Mucosa of descending colon (tissue), 3 donors: Measurements from ENCODE around the gene SVOP. TPM values are rescaled to one million over a fixed set of nuclear protein-coding genes. Genes with fewer than 3 reads are reported as not detected.
A peak's percentile ranks its signal among the peaks of the same experiment; 100 is the strongest.

ENCODE experiments used
- ATAC-seq: fragments of 200-7000 bp; cut with Tn5 transposase; one replicate; pipeline ENCODE4 v1.9.1; 2020; ENCODE audit warnings: mild to moderate bottlenecking, moderate library complexity
- DNase-seq, 3 donors: peaks; one replicate each; pipeline ENCODE4 v3.0.0-alpha.2; 2020
- H3K36me3 ChIP-seq: fragments of 200-600 bp; one replicate; pipeline ENCODE4 v1.8.0; 2021; ENCODE audit warnings: low read depth, mild to moderate bottlenecking
- H3K4me1 ChIP-seq: fragments of 200-600 bp; one replicate; pipeline ENCODE4 v1.8.0; 2021; ENCODE audit warnings: low read depth, mild to moderate bottlenecking
- H3K4me3 ChIP-seq: fragments of 200-600 bp; one replicate; pipeline ENCODE4 v1.8.0; 2021; ENCODE audit warnings: mild to moderate bottlenecking
- H3K9me3 ChIP-seq: fragments of 200-600 bp; one replicate; pipeline ENCODE4 v1.8.0; 2021; ENCODE audit warnings: mild to moderate bottlenecking
- intact Hi-C, 2 donors: fragments of 100-400 bp; cut with DNase I in 1 of 2; cut with micrococcal nuclease in 1 of 2; formaldehyde crosslinking; loops; one replicate each; pipeline versions ENCODE4 v1.11.0 to v1.11.1; 2022; cut with DNase I, micrococcal nuclease
- total RNA-seq, 3 donors: library from RNA; stranded (reverse); fragmentation: NEBNext Ultra II Directional in 2 of 3; extraction: Animal tissue kit (Norgen Biotek cat#: 25700) in 2 of 3; gene quantifications; one replicate each; pipeline versions ENCODE4 v1.2.1 to v1.2.4, GENCODE V29; 2021 to 2023
- TF ChIP-seq, protein P1 (sequence below): fragments of 200-600 bp; IDR thresholded peaks from one replicate; pipeline ENCODE4 v1.8.0; 2022; ENCODE audit warnings: antibody characterized with exemption, mild to moderate bottlenecking
- donor health status: DM: no; HTN: no; CAD: no; lungs with moderate emphysema.
- donor health status: DM: no; HTN: no; CAD: no.
- donor health status: DM: no; HTN: yes; CAD: no.

The SVOP gene
- total RNA-seq, 3 donors from 2014 or later, result 0.26 to 1.7 (median 0.31) TPM

DNA sequence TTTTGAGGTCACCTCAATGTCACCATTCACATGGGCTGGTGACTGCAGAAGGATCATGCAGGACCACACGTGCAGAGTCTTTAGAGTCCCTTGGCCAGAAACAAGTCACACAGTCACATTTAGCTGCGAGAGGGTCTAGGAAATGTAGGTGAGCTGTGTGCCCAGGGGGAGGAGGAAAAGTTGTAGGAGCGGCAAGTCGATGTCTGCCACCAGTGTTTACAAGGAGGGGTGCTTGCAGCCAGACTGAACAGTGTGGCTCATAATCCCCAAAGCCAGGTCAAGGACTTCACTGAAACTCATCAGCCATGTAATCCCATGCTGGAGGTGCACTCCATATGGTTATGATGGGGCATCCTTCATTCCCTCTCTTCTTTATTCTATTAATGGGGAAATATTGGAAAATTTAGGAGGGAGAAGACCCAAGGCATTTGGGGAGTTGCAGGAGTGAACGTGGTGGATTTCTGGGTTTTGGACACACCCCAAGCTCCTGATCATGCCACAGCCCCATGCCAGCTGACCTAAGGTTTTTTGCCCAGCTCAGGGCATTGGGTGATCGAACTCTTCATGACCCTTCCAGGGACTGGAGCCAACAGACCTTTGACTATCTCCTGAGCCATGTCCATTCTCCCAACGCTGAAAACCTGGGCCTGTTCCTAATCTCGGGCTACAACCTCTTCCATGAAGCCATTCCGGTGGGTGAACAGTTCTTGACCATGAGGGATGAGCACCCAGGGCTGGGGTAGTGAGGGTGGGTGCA lies 133.8 kb downstream of the SVOP start:
- no peaks in the 10 kb centered on the region for H3K36me3 ChIP-seq
- DNase-seq, result no peak
- intact Hi-C loops, result no loop called here

GRCh38 chr12:108884116-108885012 lies 136.5 kb downstream of the SVOP start:
- Histone ChIP-seq H3K9me3 (no peaks in the 10 kb centered on the region), H3K36me3 (no peaks in the 10 kb centered on the region), H3K4me1 (no peaks in the 10 kb centered on the region), H3K4me3 (no peak overlapping the region)
- DNase-seq (peak in 2 of 3 donors; percentile 61 to 88), ATAC-seq (peak; percentile 77)
- intact Hi-C loops, result no loop called here
- TF ChIP-seq, protein P1, sequence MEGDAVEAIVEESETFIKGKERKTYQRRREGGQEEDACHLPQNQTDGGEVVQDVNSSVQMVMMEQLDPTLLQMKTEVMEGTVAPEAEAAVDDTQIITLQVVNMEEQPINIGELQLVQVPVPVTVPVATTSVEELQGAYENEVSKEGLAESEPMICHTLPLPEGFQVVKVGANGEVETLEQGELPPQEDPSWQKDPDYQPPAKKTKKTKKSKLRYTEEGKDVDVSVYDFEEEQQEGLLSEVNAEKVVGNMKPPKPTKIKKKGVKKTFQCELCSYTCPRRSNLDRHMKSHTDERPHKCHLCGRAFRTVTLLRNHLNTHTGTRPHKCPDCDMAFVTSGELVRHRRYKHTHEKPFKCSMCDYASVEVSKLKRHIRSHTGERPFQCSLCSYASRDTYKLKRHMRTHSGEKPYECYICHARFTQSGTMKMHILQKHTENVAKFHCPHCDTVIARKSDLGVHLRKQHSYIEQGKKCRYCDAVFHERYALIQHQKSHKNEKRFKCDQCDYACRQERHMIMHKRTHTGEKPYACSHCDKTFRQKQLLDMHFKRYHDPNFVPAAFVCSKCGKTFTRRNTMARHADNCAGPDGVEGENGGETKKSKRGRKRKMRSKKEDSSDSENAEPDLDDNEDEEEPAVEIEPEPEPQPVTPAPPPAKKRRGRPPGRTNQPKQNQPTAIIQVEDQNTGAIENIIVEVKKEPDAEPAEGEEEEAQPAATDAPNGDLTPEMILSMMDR, result peak; percentile 3

More for the DNA sequence above, 133.8 kb downstream of the SVOP start:
- Histone ChIP-seq H3K9me3 (no peaks in the 10 kb centered on the region), H3K4me3 (no peak overlapping the region), H3K4me1 (no peaks in the 10 kb centered on the region)
- TF ChIP-seq, protein P1, result no peak
- no peak for ATAC-seq

DNA sequence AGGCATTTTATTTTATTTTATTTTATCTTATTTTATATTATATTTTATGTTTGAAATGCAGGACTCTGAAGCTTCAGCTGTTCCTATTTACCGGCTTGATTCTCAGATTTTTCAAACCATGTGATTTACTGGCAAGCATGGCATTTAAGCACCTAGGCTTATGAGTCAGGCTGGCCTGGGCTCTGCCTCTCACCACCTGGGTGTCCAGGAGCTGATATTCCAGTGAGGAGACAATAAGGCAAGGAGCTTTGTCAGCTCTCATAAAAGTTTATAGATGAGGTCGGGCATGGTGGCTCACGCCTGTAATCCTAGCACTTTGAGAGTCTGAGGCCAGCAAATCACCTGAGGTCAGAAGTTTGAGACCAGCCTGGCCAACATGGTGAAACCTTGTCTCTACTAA lies 138.9 kb downstream of the SVOP start:
- intact Hi-C loops, result no loop called here
- H3K36me3 ChIP-seq, result no peaks in the 10 kb centered on the region
- H3K9me3 ChIP-seq, result no peaks in the 10 kb centered on the region
- no peak for DNase-seq
- ATAC-seq, result peak; percentile 78
- H3K4me1 ChIP-seq, result no peaks in the 10 kb centered on the region
- no peak overlapping the region for H3K4me3 ChIP-seq
- TF ChIP-seq, protein P1, result no peak

DNA sequence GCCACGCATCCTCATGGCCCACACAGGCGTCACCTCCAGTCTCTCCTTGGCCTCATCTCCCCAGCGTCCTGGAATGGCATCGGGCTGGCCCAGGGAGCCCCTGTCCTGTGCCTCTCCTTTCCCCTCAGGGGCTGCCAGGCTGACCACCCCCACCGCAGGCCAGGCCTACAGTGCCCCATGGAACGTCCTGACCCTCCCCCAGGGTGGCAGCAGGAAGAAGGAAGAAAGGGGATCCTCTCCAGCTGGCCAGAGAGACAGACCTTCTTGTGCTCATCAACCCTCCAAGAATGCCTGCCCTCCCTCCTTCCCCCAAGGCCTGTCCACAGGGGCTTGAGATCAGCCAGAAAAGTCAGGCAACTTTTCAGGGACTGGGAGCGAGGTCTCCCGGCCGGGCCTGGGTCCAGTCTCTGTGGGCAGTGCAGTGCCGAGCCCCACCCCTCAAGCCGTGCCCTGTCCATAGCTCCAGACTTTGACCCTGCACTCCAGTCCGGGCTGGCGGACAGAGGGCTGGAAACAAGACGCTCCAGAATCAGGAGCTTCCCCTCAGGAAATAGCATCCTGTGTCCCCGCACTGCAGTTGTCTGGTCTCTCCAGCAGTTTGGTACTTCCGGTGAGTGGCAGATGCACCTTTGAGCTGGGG lies 141.1 kb downstream of the SVOP start, which contains the start of gene DAO:
TSS of gene DAO (plus strand) at position 478 of the 640 bp plus-strand sequence. CDS start 4,915 bp downstream, outside the sequence.
- TF ChIP-seq, protein P1, result no peak
- Histone ChIP-seq H3K4me1 (no peaks in the 10 kb centered on the region), H3K36me3 (no peaks in the 10 kb centered on the region), H3K9me3 (no peaks in the 10 kb centered on the region), H3K4me3 (no peak within 1 kb of the TSS)
- DNase-seq, result peak in 1 of 3 donors; percentile 39
- peak; percentile 81 for ATAC-seq
- intact Hi-C loops, result no loop called here

- DNase-seq, result no peak
- Histone ChIP-seq H3K4me1 (peaks cover under 1% of the 10 kb centered on the region), H3K36me3 (no peaks in the 10 kb centered on the region), H3K9me3 (no peaks in the 10 kb centered on the region), H3K4me3 (no peak overlapping the region)
- intact Hi-C loops, result no loop called here
- ATAC-seq, result no peak
- TF ChIP-seq, protein P1, result no peak
Observed at GRCh38 chr12:108876550-108876949, 144.3 kb downstream of the SVOP start.
